ENCODE data around the gene TWIST2. TPM values are rescaled to one million over a fixed set of nuclear protein-coding genes. Genes with fewer than 3 reads are reported as not detected.

TWIST2 gene
- total and polyA plus RNA-seq, 2 donors: 1.2 to 1.9 TPM

DNA sequence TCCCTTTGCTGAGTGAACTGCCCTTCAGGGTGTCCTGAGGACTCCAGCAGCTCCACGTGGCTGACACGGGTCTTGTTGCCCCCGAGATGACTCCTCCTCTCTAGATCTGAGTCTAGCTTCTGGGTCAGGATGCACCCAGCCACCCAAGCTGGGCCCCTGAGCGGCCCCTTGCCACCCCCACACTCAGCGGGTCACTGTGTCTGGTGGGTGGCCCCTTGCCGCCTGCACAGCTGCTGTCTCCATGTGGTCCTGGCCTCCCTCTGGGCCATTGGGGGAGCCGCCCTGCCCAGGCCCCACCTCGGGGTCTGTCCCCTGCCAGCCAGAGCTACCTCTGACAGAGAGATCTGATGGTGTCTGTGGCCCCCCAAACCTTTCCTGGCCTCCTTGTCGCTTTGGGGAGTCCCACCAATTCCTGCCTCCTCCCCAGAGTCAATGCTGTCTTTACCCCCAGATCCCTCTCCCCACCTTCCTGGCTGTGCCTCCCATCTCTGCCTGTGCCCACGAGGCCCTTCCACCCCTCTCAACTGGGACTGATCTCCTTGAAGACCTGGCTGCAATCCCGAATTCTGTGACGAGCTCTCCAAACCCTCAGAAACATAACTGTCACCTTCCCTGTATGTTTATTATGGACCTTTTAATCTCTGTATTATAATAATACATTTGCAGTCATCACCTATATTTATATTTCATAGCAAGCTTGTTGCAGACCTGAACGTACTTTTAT, 46.5 kb downstream of the TWIST2 start:
- H3K4me1 ChIP-seq (ENCODE audit: control insufficient read depth in 2 of 2, insufficient read depth in 2 of 2, low read length in 2 of 2): no peaks in the 10 kb centered on the region
- WGBS: 91% methylated on average over 13 of the region's 13 CpGs
- no peak overlapping the region for H3K27ac ChIP-seq (ENCODE audit: low read depth in 1 of 2, low read length in 1 of 2)
- no peaks in the 10 kb centered on the region for H3K9me3 ChIP-seq (ENCODE audit: control insufficient read depth in 2 of 2, insufficient read depth in 1 of 2, low read length in 1 of 2)
- H3K27me3 ChIP-seq (ENCODE audit: control insufficient read depth in 2 of 2, insufficient read depth in 1 of 2, low read length in 1 of 2): peaks cover 0 to 24% of the 10 kb centered on the region in 2 donors
- no peaks in the 10 kb centered on the region for H3K36me3 ChIP-seq (ENCODE audit: control insufficient read depth in 2 of 2, insufficient read depth in 2 of 2, low read length in 1 of 2)
- no peak for DNase-seq (ENCODE audit: low read depth in 6 of 9, low spot score in 9 of 9)
- no peak overlapping the region for H3K4me3 ChIP-seq (ENCODE audit: low read length in 2 of 2)

DNA sequence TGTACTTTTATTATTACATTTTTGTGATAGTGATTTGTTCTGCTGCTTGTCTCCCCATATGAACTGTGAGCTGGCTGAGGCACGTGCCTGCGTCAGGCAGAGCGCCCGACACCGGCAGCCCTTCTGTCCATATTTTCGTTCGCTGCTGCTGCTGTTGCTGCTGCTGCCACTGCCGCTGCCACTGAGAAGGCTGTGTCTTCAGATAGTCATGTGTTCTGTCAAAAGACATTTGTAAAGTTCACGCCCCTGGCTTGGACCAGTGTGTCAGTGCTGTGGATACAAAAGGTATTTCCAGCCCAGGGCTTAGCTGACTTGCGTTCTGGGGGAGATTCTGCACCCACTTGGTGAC, 47.0 kb downstream of the TWIST2 start:
- H3K27me3 ChIP-seq (ENCODE audit: control insufficient read depth in 2 of 2, insufficient read depth in 1 of 2, low read length in 1 of 2): peaks cover 0 to 24% of the 10 kb centered on the region in 2 donors
- no peaks in the 10 kb centered on the region for H3K36me3 ChIP-seq (ENCODE audit: control insufficient read depth in 2 of 2, insufficient read depth in 2 of 2, low read length in 1 of 2)
- H3K9me3 ChIP-seq (ENCODE audit: control insufficient read depth in 2 of 2, insufficient read depth in 1 of 2, low read length in 1 of 2): no peaks in the 10 kb centered on the region
- no peak for DNase-seq (ENCODE audit: low read depth in 6 of 9, low spot score in 9 of 9)
- H3K27ac ChIP-seq (ENCODE audit: low read depth in 1 of 2, low read length in 1 of 2): no peak overlapping the region
- no peak overlapping the region for H3K4me3 ChIP-seq (ENCODE audit: low read length in 2 of 2)
- 94% methylated on average over 10 of the region's 10 CpGs for WGBS
- no peaks in the 10 kb centered on the region for H3K4me1 ChIP-seq (ENCODE audit: control insufficient read depth in 2 of 2, insufficient read depth in 2 of 2, low read length in 2 of 2)

DNA sequence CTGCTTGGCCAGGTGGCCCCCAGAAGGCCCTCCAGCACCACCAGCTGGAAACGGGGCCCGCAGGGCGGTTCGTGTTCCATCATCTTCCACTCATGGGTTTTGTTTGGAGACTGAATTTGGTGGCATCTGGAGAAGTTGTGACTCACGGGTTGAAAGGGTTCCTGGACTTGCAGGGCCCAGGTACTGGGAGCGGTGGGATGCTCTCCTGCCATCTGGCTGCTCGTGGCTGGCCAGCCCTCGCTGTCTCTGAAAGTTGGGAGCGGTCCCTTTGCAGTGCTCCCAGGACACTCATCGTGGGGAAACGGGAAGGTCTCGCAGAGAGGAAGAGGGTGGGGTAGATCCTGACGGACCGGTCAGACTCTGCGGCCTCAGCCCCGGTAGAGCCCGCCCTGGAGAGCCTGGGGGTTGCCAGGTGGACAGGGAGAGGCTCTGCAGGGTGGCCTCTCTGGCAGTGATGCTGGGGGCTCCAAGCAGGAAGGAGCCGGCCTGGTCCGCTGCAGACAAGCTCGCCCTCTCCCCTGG, 47.5 kb downstream of the TWIST2 start:
- Histone ChIP-seq H3K4me3 (ENCODE audit: low read length in 2 of 2) (no peak overlapping the region), H3K27ac (ENCODE audit: low read depth in 1 of 2, low read length in 1 of 2) (no peak overlapping the region), H3K4me1 (ENCODE audit: control insufficient read depth in 2 of 2, insufficient read depth in 2 of 2, low read length in 2 of 2) (no peaks in the 10 kb centered on the region)

DNA sequence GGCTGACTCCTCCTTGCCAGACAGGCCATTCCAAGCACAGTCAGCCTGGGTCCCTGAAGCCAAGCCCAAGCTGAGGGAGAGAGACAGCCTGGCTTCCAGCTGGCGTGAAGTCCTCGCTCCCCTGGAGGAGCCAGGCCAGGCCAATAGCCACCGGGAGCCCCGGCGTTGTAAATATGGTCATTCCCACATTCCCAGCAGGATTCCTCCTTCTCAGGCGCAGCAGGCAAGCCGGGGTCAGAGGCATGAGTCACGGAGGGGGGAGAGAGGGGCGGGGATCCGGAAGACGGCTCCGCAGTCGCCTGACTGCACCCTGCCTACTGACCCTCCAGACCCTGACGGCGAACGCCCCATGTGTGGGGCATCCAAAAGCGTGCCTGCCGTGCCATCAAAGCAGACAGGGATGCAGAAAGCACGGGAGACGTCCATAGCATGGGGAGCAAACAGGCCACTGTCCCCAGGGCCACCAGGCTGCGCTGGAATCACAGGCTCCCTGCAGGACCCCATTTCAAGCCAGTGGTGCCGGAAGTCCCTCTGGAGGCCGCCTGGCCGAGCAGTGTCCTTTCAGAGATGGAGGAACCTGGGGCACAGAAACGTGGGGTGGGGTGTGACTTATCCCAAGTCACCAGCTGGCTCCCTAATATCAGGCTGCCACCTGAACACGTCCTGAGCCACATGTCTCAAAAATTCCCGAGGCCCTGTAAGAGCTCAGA, 48.2 kb downstream of the TWIST2 start:
- H3K4me1 ChIP-seq (ENCODE audit: control insufficient read depth in 2 of 2, insufficient read depth in 2 of 2, low read length in 2 of 2): no peaks in the 10 kb centered on the region
- no peak overlapping the region for H3K4me3 ChIP-seq (ENCODE audit: low read length in 2 of 2)
- H3K27me3 ChIP-seq (ENCODE audit: control insufficient read depth in 2 of 2, insufficient read depth in 1 of 2, low read length in 1 of 2): peaks cover 0 to 24% of the 10 kb centered on the region in 2 donors
- H3K27ac ChIP-seq (ENCODE audit: low read depth in 1 of 2, low read length in 1 of 2): no peak overlapping the region
- no peaks in the 10 kb centered on the region for H3K36me3 ChIP-seq (ENCODE audit: control insufficient read depth in 2 of 2, insufficient read depth in 2 of 2, low read length in 1 of 2)
- no peaks in the 10 kb centered on the region for H3K9me3 ChIP-seq (ENCODE audit: control insufficient read depth in 2 of 2, insufficient read depth in 1 of 2, low read length in 1 of 2)
- WGBS: 48% methylated on average over 27 of the region's 27 CpGs
- no peak for DNase-seq (ENCODE audit: low read depth in 6 of 9, low spot score in 9 of 9)

More for the DNA sequence above, 47.5 kb downstream of the TWIST2 start:
- DNase-seq (ENCODE audit: low read depth in 6 of 9, low spot score in 9 of 9): no peak
- Histone ChIP-seq H3K9me3 (ENCODE audit: control insufficient read depth in 2 of 2, insufficient read depth in 1 of 2, low read length in 1 of 2) (no peaks in the 10 kb centered on the region), H3K27me3 (ENCODE audit: control insufficient read depth in 2 of 2, insufficient read depth in 1 of 2, low read length in 1 of 2) (peaks cover 0 to 24% of the 10 kb centered on the region in 2 donors), H3K36me3 (ENCODE audit: control insufficient read depth in 2 of 2, insufficient read depth in 2 of 2, low read length in 1 of 2) (no peaks in the 10 kb centered on the region)
- 76% methylated on average over 20 of the region's 20 CpGs for WGBS

DNA sequence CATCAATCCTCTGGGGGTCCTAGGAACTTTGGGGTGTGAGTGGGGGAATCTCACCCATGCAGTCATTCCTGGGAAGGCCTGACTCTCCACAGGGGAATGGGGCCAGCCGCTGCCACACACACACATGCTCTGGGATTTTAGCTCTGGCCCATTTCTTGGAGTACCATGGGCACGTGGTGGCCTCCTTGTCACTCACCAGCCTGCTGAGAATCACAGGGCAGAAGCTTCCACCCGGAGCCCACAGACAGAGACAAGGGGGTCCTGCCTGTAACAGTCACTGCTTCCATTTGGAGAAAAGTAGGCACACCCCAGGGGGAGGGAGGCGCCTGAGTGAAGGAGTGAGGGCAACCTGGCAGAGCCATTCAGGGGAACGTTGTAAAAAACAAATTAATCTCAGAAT, 48.8 kb downstream of the TWIST2 start:
- whole genome bisulfite sequencing: 70% methylated on average over 5 of the region's 5 CpGs
- no peak overlapping the region for H3K27ac ChIP-seq (ENCODE audit: low read depth in 1 of 2, low read length in 1 of 2)
- H3K4me3 ChIP-seq (ENCODE audit: low read length in 2 of 2): no peak overlapping the region
- DNase-seq (ENCODE audit: low read depth in 6 of 9, low spot score in 9 of 9): no peak
- H3K27me3 ChIP-seq (ENCODE audit: control insufficient read depth in 2 of 2, insufficient read depth in 1 of 2, low read length in 1 of 2): peaks cover 0 to 26% of the 10 kb centered on the region in 2 donors
- no peaks in the 10 kb centered on the region for H3K4me1 ChIP-seq (ENCODE audit: control insufficient read depth in 2 of 2, insufficient read depth in 2 of 2, low read length in 2 of 2)
- no peaks in the 10 kb centered on the region for H3K9me3 ChIP-seq (ENCODE audit: control insufficient read depth in 2 of 2, insufficient read depth in 1 of 2, low read length in 1 of 2)
- no peaks in the 10 kb centered on the region for H3K36me3 ChIP-seq (ENCODE audit: control insufficient read depth in 2 of 2, insufficient read depth in 2 of 2, low read length in 1 of 2)

DNA sequence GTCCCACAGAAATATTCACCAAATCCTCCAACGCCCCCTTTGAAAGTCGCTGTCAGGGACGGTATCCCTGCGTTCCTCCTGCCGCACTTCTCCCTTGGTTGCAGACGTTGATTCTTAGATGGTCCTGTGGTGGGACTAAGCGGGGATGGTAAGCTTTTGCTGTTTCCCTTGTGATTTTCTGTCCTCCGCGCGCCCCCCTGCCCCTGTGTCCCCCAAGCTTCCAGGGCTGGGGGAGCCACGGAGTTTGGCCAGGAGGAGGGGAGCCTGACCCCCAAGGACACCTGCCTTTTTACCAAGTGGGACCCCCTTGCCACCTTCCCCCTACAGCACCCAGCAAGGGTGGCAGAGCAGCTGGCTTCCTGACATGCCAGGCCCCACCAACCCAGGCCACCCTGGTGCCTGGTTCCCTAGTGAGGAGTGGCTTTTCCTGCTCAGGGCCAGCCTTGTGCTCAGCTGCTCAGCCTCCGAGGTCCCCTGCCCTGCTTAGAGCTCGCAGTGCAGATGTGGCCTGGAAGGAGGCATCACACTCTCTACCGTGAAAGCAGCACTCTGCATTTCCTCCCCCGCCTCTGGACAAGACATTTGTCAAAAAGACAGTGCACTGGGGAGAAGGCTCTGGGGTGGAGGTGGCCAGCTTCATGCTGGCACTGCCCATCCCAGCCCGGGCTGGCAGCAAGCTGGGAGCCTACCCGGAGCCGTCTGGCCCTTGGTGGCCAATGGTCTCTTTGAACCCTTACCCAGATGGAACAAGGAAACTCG, 49.4 kb downstream of the TWIST2 start:
- WGBS: 80% methylated on average over 19 of the region's 19 CpGs
- Histone ChIP-seq H3K27me3 (ENCODE audit: control insufficient read depth in 2 of 2, insufficient read depth in 1 of 2, low read length in 1 of 2) (peaks cover 0 to 26% of the 10 kb centered on the region in 2 donors), H3K4me3 (ENCODE audit: low read length in 2 of 2) (no peak overlapping the region), H3K4me1 (ENCODE audit: control insufficient read depth in 2 of 2, insufficient read depth in 2 of 2, low read length in 2 of 2) (no peaks in the 10 kb centered on the region), H3K9me3 (ENCODE audit: control insufficient read depth in 2 of 2, insufficient read depth in 1 of 2, low read length in 1 of 2) (no peaks in the 10 kb centered on the region), H3K36me3 (ENCODE audit: control insufficient read depth in 2 of 2, insufficient read depth in 2 of 2, low read length in 1 of 2) (no peaks in the 10 kb centered on the region), H3K27ac (ENCODE audit: low read depth in 1 of 2, low read length in 1 of 2) (no peak overlapping the region)
- DNase-seq (ENCODE audit: low read depth in 6 of 9, low spot score in 9 of 9): no peak

DNA sequence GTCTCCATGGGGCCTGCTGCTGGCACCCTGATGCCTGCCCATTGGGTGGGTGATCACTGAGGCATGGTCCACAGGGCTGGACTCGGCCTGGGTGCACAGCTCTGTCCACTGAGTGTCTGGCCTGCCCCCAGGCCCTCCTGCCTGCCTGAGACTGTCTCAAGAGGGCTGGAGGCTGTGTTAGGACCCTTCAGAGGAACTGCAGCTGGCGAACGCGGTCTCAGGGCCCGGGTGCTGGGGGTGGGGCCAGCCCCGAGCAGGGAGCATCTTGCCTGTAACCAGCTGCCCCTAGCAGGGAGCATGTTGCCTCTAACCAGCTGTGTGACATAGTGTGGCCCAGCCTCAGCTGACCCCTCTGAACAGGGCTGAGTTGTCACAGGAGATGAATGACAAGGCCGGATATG, 50.0 kb downstream of the TWIST2 start:
- DNase-seq (ENCODE audit: low read depth in 6 of 9, low spot score in 9 of 9): no peak
- no peak overlapping the region for H3K27ac ChIP-seq (ENCODE audit: low read depth in 1 of 2, low read length in 1 of 2)

DNA sequence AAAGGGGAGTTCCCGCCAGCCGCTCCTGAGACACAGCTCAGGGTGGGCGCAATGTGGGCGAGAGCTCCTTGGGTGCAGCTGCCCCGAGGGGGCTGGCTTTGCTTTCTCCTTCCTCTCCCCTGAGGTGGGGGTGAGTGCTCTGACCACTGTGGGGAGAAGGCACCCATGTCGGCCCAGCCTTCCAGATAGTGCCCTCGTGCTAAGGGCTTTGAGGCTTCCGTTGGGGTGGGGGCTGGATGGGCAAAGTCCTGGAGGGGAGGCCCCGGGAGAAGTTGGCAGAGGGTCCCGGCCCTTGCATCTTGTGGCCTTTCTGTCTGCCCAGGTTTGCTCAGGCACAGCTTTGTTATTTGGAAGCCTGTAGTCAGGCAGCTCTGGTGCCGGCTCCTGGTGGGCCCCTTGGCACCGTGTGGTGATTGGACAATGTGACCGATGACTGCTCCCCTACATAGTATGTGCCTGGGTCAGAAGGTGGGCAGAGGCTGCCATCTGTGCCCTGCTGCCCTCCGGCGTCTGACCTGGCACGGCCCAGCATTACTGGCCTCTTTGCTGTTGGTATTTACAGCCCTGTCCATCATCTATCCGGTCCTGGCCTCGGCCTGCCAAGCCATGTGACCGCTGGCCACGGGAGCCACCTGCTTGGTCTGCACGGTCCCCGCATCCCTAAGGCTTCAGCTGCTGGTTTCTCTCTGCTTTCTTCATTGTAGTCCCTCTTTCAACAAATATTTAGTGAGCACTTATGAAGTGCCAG, 50.8 kb downstream of the TWIST2 start:
- Histone ChIP-seq H3K27me3 (ENCODE audit: control insufficient read depth in 2 of 2, insufficient read depth in 1 of 2, low read length in 1 of 2) (peaks cover 0 to 26% of the 10 kb centered on the region in 2 donors), H3K4me3 (ENCODE audit: low read length in 2 of 2) (no peak overlapping the region), H3K36me3 (ENCODE audit: control insufficient read depth in 2 of 2, insufficient read depth in 2 of 2, low read length in 1 of 2) (no peaks in the 10 kb centered on the region), H3K4me1 (ENCODE audit: control insufficient read depth in 2 of 2, insufficient read depth in 2 of 2, low read length in 2 of 2) (no peaks in the 10 kb centered on the region), H3K9me3 (ENCODE audit: control insufficient read depth in 2 of 2, insufficient read depth in 1 of 2, low read length in 1 of 2) (no peaks in the 10 kb centered on the region), H3K27ac (ENCODE audit: low read depth in 1 of 2, low read length in 1 of 2) (no peak overlapping the region)
- 91% methylated on average over 22 of the region's 22 CpGs for WGBS
- DNase-seq (ENCODE audit: low read depth in 6 of 9, low spot score in 9 of 9): no peak

More for the DNA sequence above, 50.0 kb downstream of the TWIST2 start:
- Histone ChIP-seq H3K27me3 (ENCODE audit: control insufficient read depth in 2 of 2, insufficient read depth in 1 of 2, low read length in 1 of 2) (peaks cover 0 to 26% of the 10 kb centered on the region in 2 donors), H3K9me3 (ENCODE audit: control insufficient read depth in 2 of 2, insufficient read depth in 1 of 2, low read length in 1 of 2) (no peaks in the 10 kb centered on the region), H3K4me3 (ENCODE audit: low read length in 2 of 2) (no peak overlapping the region), H3K36me3 (ENCODE audit: control insufficient read depth in 2 of 2, insufficient read depth in 2 of 2, low read length in 1 of 2) (no peaks in the 10 kb centered on the region), H3K4me1 (ENCODE audit: control insufficient read depth in 2 of 2, insufficient read depth in 2 of 2, low read length in 2 of 2) (no peaks in the 10 kb centered on the region)
- 84% methylated on average over 7 of the region's 7 CpGs for WGBS
